Activated T-helper 17 cell treated with anti-CD3 and anti-CD28 coated beads, Interleukin-2, amount 50 U/mL, for 72 hours (primary cell): ENCODE data around the gene SVOPL. TPM values are rescaled to one million over a fixed set of nuclear protein-coding genes. Genes with fewer than 3 reads are reported as not detected.
A peak's percentile ranks its signal among the peaks of the same experiment; 100 is the strongest.

ENCODE experiments used
- ATAC-seq: fragments of 150-1000 bp; cut with Tn5 transposase; replicated peaks from 2 replicates; pipeline ENCODE4 v1.10.0; 2021; ENCODE audit warnings: mild to moderate bottlenecking, moderate library complexity
- H3K27ac Mint-ChIP-seq: one replicate; pipeline ENCODE4 v1.8.0; 2022; ENCODE audit warnings: mixed read lengths
- H3K27me3 Mint-ChIP-seq: one replicate; pipeline ENCODE4 v1.8.0; 2022; ENCODE audit warnings: mixed read lengths
- H3K36me3 Mint-ChIP-seq: one replicate; pipeline ENCODE4 v1.8.0; 2022; ENCODE audit warnings: low read depth, mild to moderate bottlenecking, mixed read lengths
- H3K4me1 Mint-ChIP-seq: one replicate; pipeline ENCODE4 v1.8.0; 2022; ENCODE audit warnings: mixed read lengths
- H3K4me3 Mint-ChIP-seq: one replicate; pipeline ENCODE4 v1.8.0; 2022; ENCODE audit warnings: mild to moderate bottlenecking, mixed read lengths
- H3K9me3 Mint-ChIP-seq: one replicate; pipeline ENCODE4 v1.8.0; 2022; ENCODE audit warnings: mixed read lengths
- total RNA-seq, 2 donors: library from RNA; stranded (reverse); gene quantifications; one replicate each; pipeline ENCODE4 v1.2.3, GENCODE V29; 2022

SVOPL gene
- total RNA-seq, 2 donors from 2014 or later, result not detected

DNA sequence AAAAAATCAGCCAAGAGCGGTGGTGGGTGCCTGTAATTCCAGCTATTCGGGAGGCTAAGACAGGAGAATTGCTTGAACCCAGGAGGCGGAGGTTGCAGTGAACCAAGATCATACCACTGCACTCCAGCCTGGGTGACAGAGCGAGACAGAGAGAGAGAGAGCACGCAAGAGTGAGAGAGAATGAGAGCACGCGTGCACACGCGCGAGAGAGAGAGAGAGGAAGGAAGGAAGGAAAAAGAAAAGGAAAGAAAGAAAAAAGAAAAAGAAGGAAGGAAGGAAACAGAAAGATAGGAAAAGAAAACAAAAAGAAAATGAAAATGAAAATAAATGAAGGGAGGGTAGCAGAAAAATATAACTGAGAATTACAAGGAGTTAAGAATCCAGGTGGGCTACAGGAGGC lies 82.7 kb downstream of the SVOPL start:
- H3K4me1 Mint-ChIP-seq, result no peaks in the 10 kb centered on the region
- H3K27ac Mint-ChIP-seq, result no peak overlapping the region
- no peaks in the 10 kb centered on the region for H3K36me3 Mint-ChIP-seq
- no peaks in the 10 kb centered on the region for H3K9me3 Mint-ChIP-seq
- no peak overlapping the region for H3K4me3 Mint-ChIP-seq
- peaks cover 6% of the 10 kb centered on the region for H3K27me3 Mint-ChIP-seq
- ATAC-seq, result no peak

DNA sequence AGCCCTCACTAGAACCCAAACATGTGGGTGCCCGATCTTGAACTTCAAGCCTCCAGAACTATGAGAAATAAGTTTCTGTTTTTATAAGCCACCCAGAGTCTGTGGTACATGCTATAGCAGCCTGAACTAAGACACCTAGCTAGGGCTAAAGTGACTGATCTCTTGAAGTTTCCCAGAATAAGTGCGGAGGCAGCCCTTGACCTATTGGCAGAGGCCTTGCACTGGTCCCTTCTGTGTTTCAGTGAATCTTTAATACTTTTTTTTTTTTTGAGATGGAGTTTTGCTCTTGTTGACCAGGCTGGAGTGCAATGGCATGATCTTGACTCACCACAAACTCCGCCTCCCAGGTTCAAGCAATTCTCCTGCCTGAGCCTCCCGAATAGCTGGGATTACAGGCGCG lies 85.1 kb downstream of the SVOPL start:
- no peak overlapping the region for H3K27ac Mint-ChIP-seq
- no peak for ATAC-seq
- H3K36me3 Mint-ChIP-seq, result no peaks in the 10 kb centered on the region
- peaks cover 6% of the 10 kb centered on the region for H3K27me3 Mint-ChIP-seq
- H3K4me3 Mint-ChIP-seq, result no peak overlapping the region
- no peaks in the 10 kb centered on the region for H3K4me1 Mint-ChIP-seq
- H3K9me3 Mint-ChIP-seq, result no peaks in the 10 kb centered on the region

DNA sequence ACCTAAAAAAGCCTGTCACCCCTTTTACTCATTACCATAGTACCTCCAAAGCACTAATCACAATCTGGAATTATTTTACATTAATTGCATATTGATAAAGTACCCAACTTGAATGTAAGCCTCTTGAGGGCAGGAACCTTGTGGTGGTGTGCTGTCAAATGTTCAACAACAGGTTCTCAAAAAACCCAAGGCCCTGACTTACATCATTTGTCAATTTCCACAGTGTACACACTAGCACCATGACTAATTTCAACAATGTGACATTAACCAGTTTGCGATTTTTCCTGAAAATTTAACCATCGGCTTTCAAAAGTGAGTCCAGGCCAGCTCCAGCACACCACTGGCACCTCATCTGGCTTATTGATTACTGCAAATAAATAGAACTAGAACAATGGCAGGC lies 87.5 kb downstream of the SVOPL start:
- Mint-ChIP-seq H3K27me3 (no peaks in the 10 kb centered on the region), H3K27ac (no peak overlapping the region), H3K4me3 (no peak overlapping the region), H3K4me1 (no peaks in the 10 kb centered on the region), H3K36me3 (no peaks in the 10 kb centered on the region), H3K9me3 (no peaks in the 10 kb centered on the region)
- ATAC-seq, result no peak

DNA sequence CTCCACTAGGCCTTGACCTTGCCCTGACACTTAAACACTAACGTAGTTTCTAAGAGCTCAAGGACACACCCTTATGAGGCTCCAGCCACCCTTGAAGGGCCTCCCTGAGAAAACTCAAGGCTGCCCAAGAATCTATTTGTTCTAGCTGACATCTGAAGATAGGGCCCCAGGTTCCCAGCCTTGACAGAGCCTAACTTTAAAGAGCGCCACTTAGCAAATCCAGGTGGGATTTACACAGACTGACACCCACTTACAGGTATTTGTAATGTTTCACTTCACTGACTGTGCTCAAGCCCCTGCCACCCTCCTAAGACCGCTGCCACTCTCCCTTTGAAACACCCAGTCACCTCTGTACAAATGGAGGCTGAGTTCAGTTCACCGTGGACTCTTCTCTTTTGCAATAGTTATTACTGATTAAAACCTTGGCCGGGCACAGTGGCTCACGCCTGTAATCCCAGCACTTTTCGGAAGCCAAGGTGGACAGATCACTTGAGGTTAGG lies 90.4 kb downstream of the SVOPL start:
- Mint-ChIP-seq H3K36me3 (no peaks in the 10 kb centered on the region), H3K9me3 (no peaks in the 10 kb centered on the region), H3K4me3 (no peak overlapping the region), H3K27ac (no peak overlapping the region), H3K4me1 (peaks cover 8% of the 10 kb centered on the region), H3K27me3 (no peaks in the 10 kb centered on the region)
- no peak for ATAC-seq

DNA sequence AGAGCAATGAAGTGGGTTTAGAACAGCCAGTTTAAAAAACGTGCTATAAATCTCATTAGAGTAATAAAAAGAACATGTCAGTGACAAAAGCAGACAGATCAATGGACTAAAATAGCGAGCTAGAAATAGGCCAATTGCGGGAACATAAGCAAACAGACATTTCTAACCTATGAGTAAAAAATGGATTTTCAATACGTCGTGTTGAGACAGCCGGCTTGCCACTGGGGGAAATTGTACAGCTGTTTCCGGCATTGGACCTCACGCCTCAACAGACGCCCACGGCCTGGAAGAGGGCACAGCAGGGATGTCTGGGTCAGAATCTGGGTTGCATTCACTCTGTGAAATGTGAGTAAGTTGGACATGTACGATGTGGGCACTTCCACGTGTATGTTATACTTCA lies 92.9 kb downstream of the SVOPL start:
- peak; percentile 89 for ATAC-seq
- Mint-ChIP-seq H3K9me3 (no peaks in the 10 kb centered on the region), H3K36me3 (no peaks in the 10 kb centered on the region), H3K27me3 (no peaks in the 10 kb centered on the region), H3K4me1 (peaks cover 8% of the 10 kb centered on the region), H3K27ac (peak overlapping the region; percentile 68), H3K4me3 (peak overlapping the region; percentile 33)

DNA sequence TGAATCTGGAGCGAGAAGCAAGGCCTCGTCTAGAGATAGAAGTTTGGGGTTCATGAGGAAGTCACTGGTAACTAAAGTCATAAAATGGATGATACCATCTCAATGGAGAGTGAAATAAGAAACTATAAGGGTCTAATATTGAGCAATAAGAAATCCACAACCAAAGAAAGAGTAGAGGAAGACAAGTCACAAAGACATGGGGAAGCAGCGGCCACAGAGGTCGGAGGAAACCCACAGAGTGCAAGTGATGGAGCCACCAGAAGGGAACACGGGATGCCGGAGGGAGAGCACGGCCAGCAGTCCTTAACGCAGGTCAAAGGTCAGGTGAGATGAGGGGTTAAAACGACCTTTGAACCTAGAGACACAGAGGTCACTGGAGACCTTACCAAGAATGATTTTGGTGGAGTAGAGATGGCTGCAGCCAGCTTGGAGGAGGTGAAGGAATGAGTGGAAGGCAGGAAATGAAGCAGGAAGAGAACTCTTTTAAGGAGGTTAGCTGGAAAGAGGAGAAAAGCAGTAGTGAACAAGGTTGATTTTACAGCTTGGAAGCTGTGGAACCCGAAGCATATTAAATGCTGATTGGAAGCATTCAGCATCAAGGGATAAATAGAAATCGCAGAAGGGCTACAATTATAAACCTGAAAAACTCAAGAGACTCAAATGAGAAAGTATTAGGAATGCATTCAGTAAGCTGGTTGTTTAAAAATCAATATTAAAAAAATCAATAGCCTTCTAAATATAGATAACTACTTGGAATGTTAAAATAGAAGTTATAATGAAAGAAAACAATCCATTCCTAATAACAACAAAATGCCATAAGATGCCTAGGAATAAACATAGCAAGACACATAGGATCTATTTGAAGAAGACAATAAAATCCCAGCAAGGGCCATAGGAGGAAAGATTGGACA lies 93.7 kb downstream of the SVOPL start:
- Mint-ChIP-seq H3K4me1 (peaks cover 8% of the 10 kb centered on the region), H3K27me3 (peaks cover 3% of the 10 kb centered on the region), H3K4me3 (peak overlapping the region; percentile 33), H3K9me3 (no peaks in the 10 kb centered on the region), H3K27ac (peak overlapping the region; percentile 68), H3K36me3 (no peaks in the 10 kb centered on the region)
- ATAC-seq, result no peak

DNA sequence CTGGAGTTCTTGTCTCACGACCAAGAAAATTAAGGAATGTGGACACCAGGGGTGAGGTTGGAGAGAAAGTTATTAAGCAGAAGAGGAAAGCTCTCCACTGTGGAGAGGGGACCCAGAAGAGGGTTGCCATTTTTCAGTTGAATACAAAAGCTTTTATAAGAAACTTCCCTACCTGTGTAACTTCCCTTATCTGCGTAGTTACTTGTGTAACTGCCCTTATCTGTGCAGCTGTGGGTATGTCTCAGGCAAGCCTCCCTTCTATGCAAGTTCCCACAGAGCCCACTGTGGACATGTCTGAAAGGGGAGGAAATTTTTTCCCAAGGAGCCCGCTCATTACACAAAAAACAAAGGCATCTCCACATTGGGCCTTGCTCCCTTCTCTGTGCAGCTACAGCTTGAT lies 94.9 kb downstream of the SVOPL start:
- peaks cover 8% of the 10 kb centered on the region for H3K4me1 Mint-ChIP-seq
- no peak overlapping the region for H3K4me3 Mint-ChIP-seq
- H3K9me3 Mint-ChIP-seq, result no peaks in the 10 kb centered on the region
- ATAC-seq, result no peak
- no peaks in the 10 kb centered on the region for H3K36me3 Mint-ChIP-seq
- no peak overlapping the region for H3K27ac Mint-ChIP-seq
- H3K27me3 Mint-ChIP-seq, result peaks cover 4% of the 10 kb centered on the region

DNA sequence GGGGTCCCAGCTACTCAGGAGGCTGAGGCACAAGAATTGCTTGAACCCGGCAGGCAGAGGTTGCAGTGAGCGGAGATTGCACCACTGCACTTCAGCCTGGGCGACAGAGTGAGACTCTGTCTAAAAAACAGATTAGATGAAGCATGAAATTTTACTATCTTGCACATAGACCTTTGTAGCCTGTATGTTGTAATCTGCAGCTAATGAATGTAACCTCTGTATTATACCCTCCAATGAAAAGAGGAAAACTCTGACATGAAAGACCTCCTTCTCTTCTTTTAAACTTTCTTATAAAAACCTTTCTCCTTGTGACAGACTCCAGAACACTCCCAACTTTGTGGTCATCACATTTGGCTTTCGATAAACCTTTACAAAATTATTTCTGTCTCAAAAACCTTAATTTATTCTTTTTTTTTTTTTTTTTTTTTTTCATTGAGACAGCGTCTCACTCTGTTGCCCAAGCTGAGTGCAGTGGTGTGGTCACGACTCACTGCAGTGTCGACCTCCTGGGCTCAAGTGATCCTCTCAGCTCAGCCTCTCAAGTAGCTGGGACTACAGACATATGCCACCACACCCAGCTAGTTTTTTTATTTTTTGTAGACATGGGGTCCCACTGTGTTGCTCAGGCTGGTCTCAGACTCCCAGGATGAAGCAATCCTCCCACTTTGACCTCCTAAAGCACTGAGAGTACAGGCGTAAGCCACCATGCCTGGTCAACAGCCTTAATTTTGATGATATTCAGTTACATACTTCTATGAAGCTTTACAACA lies 97.4 kb downstream of the SVOPL start:
- no peak for ATAC-seq
- Mint-ChIP-seq H3K27me3 (peaks cover 4% of the 10 kb centered on the region), H3K9me3 (no peaks in the 10 kb centered on the region), H3K4me3 (no peak overlapping the region), H3K4me1 (peaks cover 8% of the 10 kb centered on the region), H3K27ac (no peak overlapping the region), H3K36me3 (no peaks in the 10 kb centered on the region)

DNA sequence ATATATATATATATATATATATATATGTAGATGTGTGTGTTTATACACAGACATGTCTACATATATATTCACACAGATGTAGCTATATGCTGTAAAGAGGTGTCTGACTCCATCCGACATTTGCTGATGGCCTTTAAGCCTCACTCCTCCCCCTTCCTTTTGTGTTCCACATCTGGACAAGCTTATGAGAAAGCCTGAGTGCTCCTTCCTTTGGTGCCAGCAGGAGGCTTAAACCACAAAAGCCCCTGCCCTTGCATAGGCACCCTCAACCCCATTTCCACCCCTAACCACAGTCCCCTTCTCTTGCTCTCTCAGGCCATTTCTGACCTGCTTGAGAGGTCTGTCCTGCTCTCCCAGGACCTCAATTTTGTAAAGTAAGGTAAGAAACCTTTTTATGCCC lies 98.7 kb downstream of the SVOPL start:
- Mint-ChIP-seq H3K4me1 (peaks cover 4% of the 10 kb centered on the region), H3K27ac (no peak overlapping the region), H3K27me3 (peaks cover 9% of the 10 kb centered on the region), H3K36me3 (no peaks in the 10 kb centered on the region), H3K9me3 (no peaks in the 10 kb centered on the region), H3K4me3 (no peak overlapping the region)
- ATAC-seq, result no peak

DNA sequence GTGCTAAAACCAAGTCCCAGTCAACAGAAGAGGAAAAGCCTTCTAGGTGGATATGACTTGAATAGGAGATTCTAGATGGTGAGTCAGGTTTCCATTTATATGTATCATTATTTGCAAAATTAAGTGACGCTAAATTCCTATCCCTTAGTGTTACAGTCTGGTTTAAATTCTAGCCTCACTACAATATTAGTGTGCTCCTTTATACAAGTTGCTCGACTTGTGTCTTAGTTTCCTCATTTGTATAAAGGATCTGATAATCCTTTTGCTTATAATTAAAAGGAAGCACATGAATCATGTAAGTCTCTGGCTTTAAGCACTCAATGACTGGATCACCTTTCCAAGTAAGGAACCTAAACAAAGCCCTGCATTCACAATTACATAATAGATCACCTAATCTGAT lies 105.7 kb downstream of the SVOPL start:
- no peak overlapping the region for H3K4me3 Mint-ChIP-seq
- no peaks in the 10 kb centered on the region for H3K4me1 Mint-ChIP-seq
- ATAC-seq, result no peak

DNA sequence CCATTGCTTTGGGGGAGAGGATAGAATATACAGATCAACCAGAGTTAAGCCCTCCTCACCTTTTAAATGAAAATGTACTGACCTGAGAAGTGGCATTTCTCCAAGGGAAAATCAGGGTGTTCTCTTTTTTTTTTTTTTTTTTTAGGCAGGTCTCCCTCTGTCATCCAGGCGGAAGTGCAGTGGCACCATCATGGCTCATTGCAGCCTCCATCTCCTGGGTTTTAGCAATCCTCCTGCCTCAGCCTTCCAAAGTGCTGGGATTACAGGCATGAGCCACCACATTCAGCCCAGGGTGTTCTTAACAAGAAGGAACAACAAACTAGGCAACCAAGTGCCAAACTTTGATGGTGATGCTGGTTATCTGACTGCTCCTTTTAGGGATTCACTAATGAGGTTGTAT lies 111.0 kb downstream of the SVOPL start:
- Mint-ChIP-seq H3K27me3 (no peaks in the 10 kb centered on the region), H3K27ac (no peak overlapping the region), H3K4me1 (no peaks in the 10 kb centered on the region), H3K9me3 (no peaks in the 10 kb centered on the region), H3K4me3 (no peak overlapping the region), H3K36me3 (peaks cover 15% of the 10 kb centered on the region)
- ATAC-seq, result no peak

More for the DNA sequence above, 105.7 kb downstream of the SVOPL start:
- Mint-ChIP-seq H3K9me3 (no peaks in the 10 kb centered on the region), H3K27me3 (peaks cover 4% of the 10 kb centered on the region), H3K36me3 (no peaks in the 10 kb centered on the region), H3K27ac (no peak overlapping the region)

DNA sequence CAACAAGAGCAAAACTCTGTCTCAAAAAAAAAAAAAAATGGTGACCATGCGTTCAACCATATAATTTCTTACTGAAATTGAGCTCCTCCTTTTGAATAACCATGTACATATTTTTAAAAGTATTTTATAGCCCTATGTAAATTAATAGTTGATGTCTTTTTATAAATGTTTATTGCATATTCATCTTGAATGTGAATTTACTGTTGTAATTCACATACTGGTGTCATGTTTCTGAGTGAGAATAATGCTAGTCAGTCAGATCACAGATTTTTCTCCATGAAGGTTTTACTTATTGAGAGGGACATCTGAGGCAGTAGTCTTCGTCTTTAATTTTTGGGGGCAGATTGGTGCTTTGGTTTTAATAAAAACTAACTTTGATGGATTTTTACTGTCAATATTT lies 112.2 kb downstream of the SVOPL start:
- H3K36me3 Mint-ChIP-seq, result peaks cover 27% of the 10 kb centered on the region
- H3K4me1 Mint-ChIP-seq, result no peaks in the 10 kb centered on the region
- H3K27ac Mint-ChIP-seq, result no peak overlapping the region
- H3K27me3 Mint-ChIP-seq, result no peaks in the 10 kb centered on the region
- ATAC-seq, result no peak
- H3K4me3 Mint-ChIP-seq, result no peak overlapping the region
- H3K9me3 Mint-ChIP-seq, result no peaks in the 10 kb centered on the region

DNA sequence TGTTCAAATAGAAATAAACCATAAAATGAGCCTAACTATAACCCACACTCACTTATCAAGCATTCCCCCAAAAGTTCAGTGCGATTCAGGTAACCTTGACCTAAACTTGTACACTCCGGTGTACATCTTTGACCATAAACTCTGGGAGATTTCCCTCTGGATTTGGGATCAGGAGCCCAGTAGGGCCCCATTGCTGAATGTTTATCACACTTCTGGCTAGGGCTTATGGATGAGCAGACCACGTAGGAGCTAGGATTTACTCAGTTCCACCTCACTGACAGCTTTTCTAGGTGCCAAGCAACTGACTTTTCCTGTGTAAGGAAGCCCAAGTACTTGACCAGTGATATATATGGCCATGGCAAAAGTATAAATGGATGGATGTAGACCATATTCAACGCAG lies 113.7 kb downstream of the SVOPL start:
- peaks cover 42% of the 10 kb centered on the region for H3K36me3 Mint-ChIP-seq
- no peak overlapping the region for H3K4me3 Mint-ChIP-seq
- no peak overlapping the region for H3K27ac Mint-ChIP-seq
- no peaks in the 10 kb centered on the region for H3K9me3 Mint-ChIP-seq
- H3K4me1 Mint-ChIP-seq, result no peaks in the 10 kb centered on the region
- H3K27me3 Mint-ChIP-seq, result no peaks in the 10 kb centered on the region
- ATAC-seq, result no peak

DNA sequence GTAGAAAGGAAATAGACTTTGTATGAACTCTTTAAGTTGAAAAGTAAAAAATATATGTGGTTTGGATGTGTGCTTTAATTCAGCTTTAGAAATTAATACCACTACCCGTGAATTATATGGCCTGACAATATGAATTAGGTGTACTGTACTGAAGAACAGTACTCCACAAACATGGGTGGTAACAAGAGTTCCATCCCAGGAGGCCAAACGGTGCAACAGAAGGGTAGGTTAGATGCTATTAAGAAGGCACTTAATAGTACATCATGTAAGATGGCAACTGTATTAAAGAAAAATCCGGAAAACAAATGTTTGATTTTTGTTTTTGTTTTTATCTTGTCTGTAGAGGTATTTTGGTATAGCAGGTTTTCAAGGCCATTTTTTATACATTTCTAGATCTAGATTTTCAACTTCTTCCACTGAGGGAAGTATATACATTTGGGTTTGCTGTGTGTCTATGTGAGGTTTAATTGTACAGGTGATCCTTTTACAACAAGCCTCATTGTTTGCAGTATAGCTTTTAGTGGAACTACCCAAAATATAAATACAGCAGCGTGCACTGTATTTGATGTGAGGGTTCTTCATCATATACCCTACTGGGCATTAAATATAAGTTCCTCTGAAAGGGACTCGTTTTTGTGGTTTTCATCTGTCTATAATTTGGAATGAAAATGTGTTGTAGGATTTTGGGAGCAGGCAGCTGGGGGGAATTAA lies 115.7 kb downstream of the SVOPL start:
- H3K27me3 Mint-ChIP-seq, result no peaks in the 10 kb centered on the region
- no peak for ATAC-seq
- H3K4me3 Mint-ChIP-seq, result no peak overlapping the region
- H3K4me1 Mint-ChIP-seq, result no peaks in the 10 kb centered on the region
- H3K36me3 Mint-ChIP-seq, result peaks cover 63% of the 10 kb centered on the region
- no peaks in the 10 kb centered on the region for H3K9me3 Mint-ChIP-seq
- H3K27ac Mint-ChIP-seq, result no peak overlapping the region
